Mucosa of descending colon (tissue), 3 donors: ENCODE data around the gene PLXNB3. TPM values are rescaled to one million over a fixed set of nuclear protein-coding genes. Genes with fewer than 3 reads are reported as not detected.

Source experiments
- ATAC-seq: fragments of 200-7000 bp; cut with Tn5 transposase; one replicate; pipeline ENCODE4 v1.9.1; 2020; ENCODE audit warnings: mild to moderate bottlenecking, moderate library complexity
- DNase-seq, 3 donors: peaks; one replicate each; pipeline ENCODE4 v3.0.0-alpha.2; 2020
- H3K36me3 ChIP-seq: fragments of 200-600 bp; one replicate; pipeline ENCODE4 v1.8.0; 2021; ENCODE audit warnings: low read depth, mild to moderate bottlenecking
- H3K4me1 ChIP-seq: fragments of 200-600 bp; one replicate; pipeline ENCODE4 v1.8.0; 2021; ENCODE audit warnings: low read depth, mild to moderate bottlenecking
- H3K4me3 ChIP-seq: fragments of 200-600 bp; one replicate; pipeline ENCODE4 v1.8.0; 2021; ENCODE audit warnings: mild to moderate bottlenecking
- H3K9me3 ChIP-seq: fragments of 200-600 bp; one replicate; pipeline ENCODE4 v1.8.0; 2021; ENCODE audit warnings: mild to moderate bottlenecking
- intact Hi-C, 2 donors: fragments of 100-400 bp; cut with DNase I in 1 of 2; cut with micrococcal nuclease in 1 of 2; formaldehyde crosslinking; loops; one replicate each; pipeline versions ENCODE4 v1.11.0 to v1.11.1; 2022; cut with DNase I, micrococcal nuclease
- total RNA-seq, 3 donors: library from RNA; stranded (reverse); fragmentation: NEBNext Ultra II Directional in 2 of 3; extraction: Animal tissue kit (Norgen Biotek cat#: 25700) in 2 of 3; gene quantifications; one replicate each; pipeline versions ENCODE4 v1.2.1 to v1.2.4, GENCODE V29; 2021 to 2023
- TF ChIP-seq, protein P1 (sequence below): fragments of 200-600 bp; IDR thresholded peaks from one replicate; pipeline ENCODE4 v1.8.0; 2022; ENCODE audit warnings: antibody characterized with exemption, mild to moderate bottlenecking
- donor health status: DM: no; HTN: no; CAD: no; lungs with moderate emphysema.
- donor health status: DM: no; HTN: no; CAD: no.
- donor health status: DM: no; HTN: yes; CAD: no.

Gene PLXNB3
- total RNA-seq, 3 donors from 2014 or later: 3.0 to 44.9 (median 3.3) TPM

DNA sequence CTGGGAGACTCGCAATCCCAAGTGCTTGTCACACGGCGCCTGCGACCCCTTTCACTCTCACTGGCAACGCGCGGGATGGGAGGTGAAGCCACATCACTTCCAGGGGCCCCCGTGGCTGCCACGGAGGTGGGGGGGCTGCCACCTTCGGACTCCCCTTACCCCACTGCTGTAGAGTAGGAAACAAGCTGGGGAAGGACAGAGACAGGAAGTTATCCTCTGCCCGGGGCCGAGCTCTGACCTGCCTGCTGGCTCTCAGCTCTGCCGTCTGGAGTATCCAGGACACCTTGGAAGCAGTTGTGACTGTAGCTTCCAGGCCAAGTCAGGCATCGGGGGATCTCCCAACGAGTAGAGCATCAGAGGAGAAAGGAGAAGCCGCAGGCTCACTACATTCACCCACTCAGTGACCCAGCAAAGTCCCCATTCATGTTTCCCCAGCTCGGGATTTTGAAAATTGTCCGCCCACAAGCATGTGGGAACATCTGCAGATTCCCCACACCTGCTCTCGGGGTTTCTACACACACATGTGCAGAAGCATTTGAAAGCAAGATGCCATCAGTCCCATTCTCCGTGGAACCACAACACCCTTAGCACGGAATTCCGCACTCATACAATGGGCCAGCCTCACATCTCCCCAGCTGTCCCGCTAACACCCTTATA, 55.5 kb downstream of the PLXNB3 start:
- no peaks in the 10 kb centered on the region for H3K4me1 ChIP-seq
- ATAC-seq (peak; percentile 9), DNase-seq (no peak)
- H3K36me3 ChIP-seq: no peaks in the 10 kb centered on the region
- intact Hi-C loops: no loop called here
- TF ChIP-seq, protein P1, sequence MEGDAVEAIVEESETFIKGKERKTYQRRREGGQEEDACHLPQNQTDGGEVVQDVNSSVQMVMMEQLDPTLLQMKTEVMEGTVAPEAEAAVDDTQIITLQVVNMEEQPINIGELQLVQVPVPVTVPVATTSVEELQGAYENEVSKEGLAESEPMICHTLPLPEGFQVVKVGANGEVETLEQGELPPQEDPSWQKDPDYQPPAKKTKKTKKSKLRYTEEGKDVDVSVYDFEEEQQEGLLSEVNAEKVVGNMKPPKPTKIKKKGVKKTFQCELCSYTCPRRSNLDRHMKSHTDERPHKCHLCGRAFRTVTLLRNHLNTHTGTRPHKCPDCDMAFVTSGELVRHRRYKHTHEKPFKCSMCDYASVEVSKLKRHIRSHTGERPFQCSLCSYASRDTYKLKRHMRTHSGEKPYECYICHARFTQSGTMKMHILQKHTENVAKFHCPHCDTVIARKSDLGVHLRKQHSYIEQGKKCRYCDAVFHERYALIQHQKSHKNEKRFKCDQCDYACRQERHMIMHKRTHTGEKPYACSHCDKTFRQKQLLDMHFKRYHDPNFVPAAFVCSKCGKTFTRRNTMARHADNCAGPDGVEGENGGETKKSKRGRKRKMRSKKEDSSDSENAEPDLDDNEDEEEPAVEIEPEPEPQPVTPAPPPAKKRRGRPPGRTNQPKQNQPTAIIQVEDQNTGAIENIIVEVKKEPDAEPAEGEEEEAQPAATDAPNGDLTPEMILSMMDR: no peak
- no peak overlapping the region for H3K4me3 ChIP-seq
- H3K9me3 ChIP-seq: no peaks in the 10 kb centered on the region

DNA sequence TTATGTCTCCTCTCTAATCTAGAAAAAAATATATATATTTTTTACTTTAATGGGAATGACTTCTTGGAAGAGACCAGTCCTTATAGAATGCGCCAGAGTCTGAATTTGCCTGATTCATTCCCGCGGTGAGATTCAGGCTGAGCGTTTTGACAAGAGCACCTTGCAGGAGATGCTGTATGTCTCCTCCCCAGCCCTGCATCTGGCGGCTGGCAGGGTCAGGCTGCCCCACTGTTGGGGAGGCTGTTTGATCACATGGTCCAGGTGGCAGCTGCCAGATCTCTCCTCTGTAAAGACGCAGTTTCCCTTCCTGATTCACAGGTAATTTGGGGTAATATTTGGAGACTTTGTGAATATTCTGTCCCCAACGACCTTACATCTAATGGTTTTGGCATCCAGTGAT, 56.6 kb downstream of the PLXNB3 start:
- Histone ChIP-seq H3K4me3 (no peak overlapping the region), H3K36me3 (no peaks in the 10 kb centered on the region), H3K4me1 (no peaks in the 10 kb centered on the region), H3K9me3 (no peaks in the 10 kb centered on the region)
- no peak for ATAC-seq
- intact Hi-C loops: no loop called here
- DNase-seq: no peak
- TF ChIP-seq, protein P1: no peak

DNA sequence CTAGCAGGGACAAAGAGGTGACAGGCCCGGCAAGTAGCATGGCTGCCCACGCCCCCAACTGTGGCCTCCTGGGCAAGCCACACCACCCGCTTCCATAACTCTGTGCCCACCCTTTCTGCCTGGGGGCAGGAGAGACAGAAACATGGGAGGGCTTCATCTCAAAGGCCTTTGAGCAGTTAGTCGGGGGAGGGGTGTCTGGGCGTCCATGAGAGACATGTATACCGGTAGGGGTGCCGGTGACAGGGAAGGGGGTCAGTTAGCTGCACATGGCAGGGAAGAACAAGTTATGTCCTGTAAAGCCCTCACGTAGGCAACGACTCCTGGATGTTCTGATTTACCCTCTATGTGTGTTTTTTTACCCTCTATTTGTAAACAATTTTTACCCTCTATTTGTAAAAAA, 57.0 kb downstream of the PLXNB3 start:
- no peak for ATAC-seq
- H3K4me1 ChIP-seq: no peaks in the 10 kb centered on the region
- no peaks in the 10 kb centered on the region for H3K36me3 ChIP-seq
- TF ChIP-seq, protein P1: no peak
- no peak for DNase-seq
- no peaks in the 10 kb centered on the region for H3K9me3 ChIP-seq
- intact Hi-C loops: no loop called here
- H3K4me3 ChIP-seq: no peak overlapping the region

DNA sequence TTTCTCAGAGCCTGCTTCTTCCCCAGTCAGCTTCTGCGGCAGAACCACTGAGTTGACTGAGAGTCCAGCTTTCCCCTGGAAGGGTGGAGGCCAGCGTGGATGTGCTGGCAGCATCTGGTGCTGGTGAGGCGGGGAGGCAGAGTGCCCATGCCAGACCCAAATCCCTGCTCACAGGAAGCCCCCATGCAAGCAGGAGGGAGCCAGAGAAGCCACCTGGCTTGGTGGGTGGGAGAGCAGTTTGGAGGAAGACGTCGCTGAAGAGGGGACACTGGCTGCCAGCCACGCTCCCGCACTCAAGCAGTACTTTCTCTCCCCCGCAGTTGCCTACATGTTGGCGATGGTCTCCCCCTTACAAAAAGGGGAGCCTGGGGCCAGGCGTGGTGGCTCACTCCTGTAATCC, 60.3 kb downstream of the PLXNB3 start:
- TF ChIP-seq, protein P1: no peak
- no peaks in the 10 kb centered on the region for H3K4me1 ChIP-seq
- no peak for DNase-seq
- no peaks in the 10 kb centered on the region for H3K9me3 ChIP-seq
- no peaks in the 10 kb centered on the region for H3K36me3 ChIP-seq
- ATAC-seq: no peak
- H3K4me3 ChIP-seq: no peak overlapping the region
- intact Hi-C loops: no loop called here

DNA sequence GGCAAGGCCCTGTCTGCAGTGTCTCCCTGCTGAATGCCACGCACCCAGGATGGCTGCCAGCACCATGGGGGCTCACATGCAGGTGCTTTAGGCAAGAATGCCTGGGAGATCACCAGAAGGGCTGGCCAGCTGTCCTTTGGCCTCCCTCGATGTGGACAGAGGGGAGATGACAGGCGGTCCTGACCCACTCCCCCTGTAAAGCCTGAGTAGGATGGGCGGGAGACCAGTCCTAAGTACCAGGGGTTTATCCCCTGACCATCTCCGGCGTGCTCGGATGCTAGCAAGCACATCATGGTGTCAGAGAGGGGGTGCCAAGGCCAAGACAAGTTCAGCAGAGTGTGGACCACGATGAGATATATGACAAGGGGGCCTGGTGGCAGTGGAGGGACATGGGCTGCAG, 61.0 kb downstream of the PLXNB3 start:
- intact Hi-C loops: no loop called here
- ATAC-seq (no peak), DNase-seq (no peak)
- H3K9me3 ChIP-seq: no peaks in the 10 kb centered on the region
- no peaks in the 10 kb centered on the region for H3K4me1 ChIP-seq
- no peak overlapping the region for H3K4me3 ChIP-seq
- H3K36me3 ChIP-seq: no peaks in the 10 kb centered on the region
- TF ChIP-seq, protein P1: no peak

Other genes starting within 250 kb of the PLXNB3 start
- gene ATP2B3, start 246.6 kb upstream of the PLXNB3 start, total RNA-seq: 1 to 10 TPM in 1 of 3 donors, under 1 TPM in 1, not detected in 1; 0.07 to 1.1 TPM
- gene CCNQ, start 165.1 kb upstream of the PLXNB3 start, total RNA-seq: 10 to 100 TPM; 13.1 to 19.9 (median 16.0) TPM
- not detected for gene DUSP9, start 117.0 kb upstream of the PLXNB3 start, total RNA-seq
- 10 to 100 TPM in 1 of 3 donors, 1 to 10 TPM in 2; 4.6 to 63.0 (median 5.5) TPM for gene PNCK, start 90.4 kb upstream of the PLXNB3 start, total RNA-seq
- 100 to 1,000 TPM; 214 to 313 (median 251) TPM for gene SLC6A8, start 76.3 kb upstream of the PLXNB3 start, total RNA-seq
- gene BCAP31, start 39.9 kb upstream of the PLXNB3 start, total RNA-seq: 100 to 1,000 TPM; 158 to 209 (median 181) TPM
- gene ABCD1, start 39.4 kb upstream of the PLXNB3 start, total RNA-seq: 10 to 100 TPM; 13.0 to 27.3 (median 13.0) TPM
- gene SRPK3, start 16.8 kb downstream of the PLXNB3 start, total RNA-seq: 1 to 10 TPM in 2 of 3 donors, under 1 TPM in 1; 0.55 to 4.6 (median 1.0) TPM
- 10 to 100 TPM; 57.8 to 89.9 (median 79.3) TPM for gene IDH3G, start 30.1 kb downstream of the PLXNB3 start, total RNA-seq
- gene SSR4, start 30.4 kb downstream of the PLXNB3 start, total RNA-seq: 100 to 1,000 TPM; 129 to 297 (median 174) TPM
- 10 to 100 TPM in 1 of 3 donors, 1 to 10 TPM in 2; 1.5 to 24.2 (median 2.8) TPM for gene PDZD4, start 66.3 kb downstream of the PLXNB3 start, total RNA-seq
- gene L1CAM, start 121.9 kb downstream of the PLXNB3 start, total RNA-seq: 10 to 100 TPM in 1 of 3 donors, 1 to 10 TPM in 2; 3.0 to 66.9 (median 7.0) TPM
- under 1 TPM; 0.43 to 0.78 (median 0.54) TPM for gene AVPR2, start 140.4 kb downstream of the PLXNB3 start, total RNA-seq
- 10 to 100 TPM; 35.0 to 47.8 (median 36.7) TPM for gene ARHGAP4, start 162.0 kb downstream of the PLXNB3 start, total RNA-seq
- 10 to 100 TPM; 52.2 to 72.3 (median 68.9) TPM for gene NAA10, start 170.8 kb downstream of the PLXNB3 start, total RNA-seq
- 10 to 100 TPM in 2 of 3 donors, 1 to 10 TPM in 1; 3.5 to 21.2 (median 10.2) TPM for gene RENBP, start 180.4 kb downstream of the PLXNB3 start, total RNA-seq
- 10 to 100 TPM; 36.3 to 56.5 (median 48.2) TPM for gene HCFC1, start 207.6 kb downstream of the PLXNB3 start, total RNA-seq
- gene TMEM187, start 208.5 kb downstream of the PLXNB3 start, total RNA-seq: 1 to 10 TPM; 4.8 to 7.9 (median 7.8) TPM